GM18505 (cell line): ENCODE data around the gene GRHPR.

ENCODE experiments used
- ATAC-seq: cut with Tn5 transposase; IDR thresholded peaks from one replicate; pipeline ENCODE4 v1.9.1; 2021; ENCODE audit not compliant: unreplicated experiment
- POLR2A ChIP-seq: IDR thresholded peaks from 4 replicates; pipeline ENCODE4 v1.6.1; 2011; ENCODE audit warnings: borderline replicate concordance; ENCODE audit not compliant: insufficient read depth, insufficient read length; ENCODE audit errors: extremely low read depth

GRHPR gene

DNA sequence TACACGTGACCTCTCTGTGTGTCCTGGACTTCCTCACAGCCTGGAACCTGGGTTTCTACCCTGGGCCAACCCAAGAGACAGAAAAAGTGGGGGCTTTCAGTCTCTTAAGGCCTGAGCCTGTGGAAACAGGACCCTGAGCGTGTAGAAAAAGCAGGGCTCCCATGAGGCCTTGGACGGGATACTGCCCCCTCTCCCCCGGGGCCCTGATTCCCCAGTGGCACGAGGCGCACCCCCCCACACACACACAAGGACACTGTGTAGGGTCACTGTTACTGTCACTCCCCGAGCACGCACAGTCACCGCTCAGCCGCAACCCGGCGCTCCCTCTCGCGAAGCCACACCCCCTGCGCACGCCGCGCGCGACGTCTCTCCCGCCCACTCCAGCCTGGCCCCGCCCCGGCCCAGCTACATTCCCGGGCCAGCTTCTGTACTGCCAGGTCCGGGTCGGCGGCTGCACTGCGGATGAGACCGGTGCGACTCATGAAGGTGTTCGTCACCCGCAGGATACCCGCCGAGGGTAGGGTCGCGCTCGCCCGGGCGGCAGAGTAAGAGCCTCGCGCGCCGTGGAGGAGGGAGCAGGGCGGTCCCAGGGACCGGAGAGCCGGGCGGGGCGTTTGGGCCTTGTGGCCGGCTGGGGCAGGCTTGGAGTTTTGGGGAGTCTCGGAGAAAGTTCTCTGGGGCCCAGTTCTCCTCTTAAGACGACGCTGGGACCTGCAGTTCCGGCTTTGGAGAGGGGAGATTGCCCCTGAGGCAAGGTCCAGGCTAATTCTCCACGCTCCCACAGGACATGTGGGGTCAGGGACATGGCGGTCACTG, at the start of gene GRHPR:
GRHPR (plus strand) TSS at position 408 of the 816 bp plus-strand sequence; CDS start at position 463, 55 bp downstream.
- peak; percentile 78 for TF ChIP-seq POLR2A
- peak; percentile 95 for ATAC-seq

DNA sequence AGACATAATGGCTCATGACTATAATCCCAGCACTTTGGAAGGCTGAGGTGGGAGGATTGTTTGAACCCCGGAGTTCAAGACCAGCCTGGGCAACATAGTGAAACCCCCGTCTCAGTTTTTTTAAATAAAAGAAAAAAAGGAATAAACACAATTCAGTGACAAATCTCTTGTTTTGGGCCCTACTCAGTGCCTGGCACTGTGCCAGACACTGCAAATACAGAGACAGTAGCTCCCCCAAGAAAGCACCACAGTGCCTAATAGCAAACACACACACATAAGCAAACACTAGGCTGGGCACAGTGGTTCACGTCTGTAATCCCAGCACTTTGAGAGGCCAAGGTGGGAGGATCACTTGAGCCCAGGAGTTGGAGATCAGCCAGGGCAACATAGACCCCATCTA, 49.7 kb upstream of the GRHPR start:
- ATAC-seq, result no peak
- no peak for TF ChIP-seq POLR2A

DNA sequence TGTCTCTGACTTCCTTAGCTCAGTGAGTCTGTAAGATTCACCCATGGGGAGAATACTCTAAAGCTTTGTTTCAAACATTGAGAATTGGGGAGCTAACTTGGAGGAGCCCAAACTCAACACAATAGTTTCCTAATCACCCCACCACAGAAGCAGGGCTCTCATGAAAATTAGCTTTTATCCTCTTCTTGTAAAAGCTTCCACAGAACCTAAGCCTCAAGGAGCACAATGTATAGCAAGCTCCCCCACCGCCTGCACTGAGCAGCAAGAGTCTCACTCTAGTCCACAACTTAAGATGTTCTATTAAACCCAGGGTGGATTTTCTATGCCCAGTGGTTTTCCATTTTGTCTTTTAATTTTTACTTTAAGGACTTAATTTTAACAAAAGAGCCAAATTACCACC, 48.9 kb upstream of the GRHPR start:
- ATAC-seq, result no peak
- TF ChIP-seq POLR2A, result no peak

DNA sequence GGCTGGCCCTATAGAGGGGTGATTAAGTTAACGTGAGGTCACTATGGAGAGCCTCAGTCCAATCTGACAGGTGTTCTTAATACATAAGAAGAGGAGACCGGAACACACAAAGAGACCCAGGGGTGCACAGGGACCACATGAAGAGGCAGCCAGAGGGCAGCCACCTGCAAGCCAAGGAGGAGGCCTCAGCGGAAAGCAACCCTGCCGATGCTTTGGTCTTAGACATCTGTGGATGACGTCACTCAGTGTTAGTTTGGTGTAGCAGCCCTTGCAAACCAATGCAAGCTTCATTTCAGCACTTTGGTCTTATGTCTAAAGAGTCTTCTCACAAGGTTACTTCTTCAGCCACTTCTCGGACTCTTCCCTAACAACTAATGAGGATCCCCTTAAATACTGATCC, 47.6 kb upstream of the GRHPR start:
- ATAC-seq, result peak; percentile 48
- peak; percentile 53 for TF ChIP-seq POLR2A

DNA sequence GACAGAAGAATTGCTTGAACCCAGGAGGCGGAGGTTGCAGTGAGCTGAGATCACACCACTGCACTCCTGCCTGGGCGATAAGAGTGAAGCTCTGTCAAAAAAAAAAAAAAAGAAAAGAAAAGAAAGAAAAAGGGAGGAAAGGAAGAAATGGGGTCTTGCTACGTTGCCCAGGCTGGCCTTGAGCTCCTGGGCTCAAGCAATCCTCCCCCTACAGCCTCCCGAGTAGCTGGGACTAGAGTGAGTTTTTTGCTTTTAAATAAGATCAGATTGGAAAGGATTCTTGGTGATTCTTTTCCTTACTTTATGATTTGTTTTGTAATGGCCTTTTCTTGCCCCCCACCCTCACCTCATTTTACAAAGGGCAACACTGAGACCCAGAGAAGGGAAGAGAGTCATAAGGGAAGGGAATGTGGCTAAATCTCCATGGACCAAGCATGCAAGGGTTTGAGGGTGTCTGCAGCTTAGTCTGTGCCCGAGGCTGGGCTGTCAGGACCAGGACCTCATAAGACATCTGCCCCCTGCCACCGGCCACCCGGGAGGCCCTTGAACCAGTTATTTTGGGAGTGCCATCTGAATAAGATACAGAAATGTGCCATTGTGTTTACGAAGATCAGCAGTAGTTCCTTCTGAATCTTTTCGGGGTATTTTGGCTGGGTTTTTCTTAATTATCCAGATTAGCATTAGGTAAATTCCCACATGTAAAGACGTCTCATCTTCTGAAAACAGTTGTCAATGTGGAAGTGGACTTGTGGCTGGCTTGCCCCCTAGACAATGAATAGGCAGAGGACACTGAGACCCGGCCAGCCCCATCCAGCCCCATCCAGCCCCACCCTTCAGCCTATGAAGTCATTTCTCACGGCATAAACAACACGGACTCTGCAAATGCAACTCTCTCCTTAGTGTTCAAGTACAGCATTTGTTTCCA, 44.5 kb upstream of the GRHPR start:
- no peak for ATAC-seq
- peak; percentile 47 for TF ChIP-seq POLR2A

DNA sequence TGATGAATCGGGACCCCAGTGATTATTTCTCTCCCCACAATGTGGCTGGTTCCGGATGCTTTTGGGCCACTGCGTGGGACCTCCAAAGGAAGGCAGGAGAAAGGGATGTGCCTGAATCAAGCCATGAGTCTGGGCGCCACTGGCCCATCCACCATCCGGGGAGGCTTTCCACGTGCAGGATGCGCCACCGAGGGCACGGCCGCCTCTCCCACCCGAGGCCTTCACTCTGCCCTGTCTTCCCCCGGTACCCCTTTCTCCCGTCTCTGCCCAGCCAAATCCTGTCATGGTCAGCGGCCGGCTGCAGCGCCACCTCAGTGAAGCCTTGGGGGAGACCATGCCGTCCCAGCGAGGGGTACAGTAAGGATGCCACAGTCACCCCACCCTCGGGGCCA, 43.9 kb upstream of the GRHPR start:
- no peak for ATAC-seq
- peak; percentile 52 for TF ChIP-seq POLR2A

GRCh38 chr9:37379835-37380234, 42.7 kb upstream of the GRHPR start:
- TF ChIP-seq POLR2A, result no peak
- no peak for ATAC-seq

DNA sequence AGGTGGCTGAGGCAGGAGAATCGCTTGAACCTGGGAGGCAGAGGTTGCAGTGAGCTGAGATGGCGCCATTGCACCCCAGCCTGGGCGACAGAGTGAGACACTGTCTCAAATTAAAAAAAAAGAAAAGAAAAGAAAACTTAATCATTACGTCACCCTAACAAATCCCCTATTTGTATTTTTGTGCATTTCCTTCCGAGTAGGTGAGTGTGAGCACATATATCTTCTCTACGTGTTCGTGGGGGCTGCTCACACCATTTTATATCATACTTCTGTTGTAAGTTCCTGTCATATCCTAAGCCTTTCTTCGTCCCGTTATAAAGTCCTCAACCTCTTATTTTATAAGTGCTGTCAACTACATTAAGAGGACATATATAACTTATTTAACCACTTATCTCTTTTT, 41.9 kb upstream of the GRHPR start:
- ATAC-seq, result no peak
- TF ChIP-seq POLR2A, result no peak

DNA sequence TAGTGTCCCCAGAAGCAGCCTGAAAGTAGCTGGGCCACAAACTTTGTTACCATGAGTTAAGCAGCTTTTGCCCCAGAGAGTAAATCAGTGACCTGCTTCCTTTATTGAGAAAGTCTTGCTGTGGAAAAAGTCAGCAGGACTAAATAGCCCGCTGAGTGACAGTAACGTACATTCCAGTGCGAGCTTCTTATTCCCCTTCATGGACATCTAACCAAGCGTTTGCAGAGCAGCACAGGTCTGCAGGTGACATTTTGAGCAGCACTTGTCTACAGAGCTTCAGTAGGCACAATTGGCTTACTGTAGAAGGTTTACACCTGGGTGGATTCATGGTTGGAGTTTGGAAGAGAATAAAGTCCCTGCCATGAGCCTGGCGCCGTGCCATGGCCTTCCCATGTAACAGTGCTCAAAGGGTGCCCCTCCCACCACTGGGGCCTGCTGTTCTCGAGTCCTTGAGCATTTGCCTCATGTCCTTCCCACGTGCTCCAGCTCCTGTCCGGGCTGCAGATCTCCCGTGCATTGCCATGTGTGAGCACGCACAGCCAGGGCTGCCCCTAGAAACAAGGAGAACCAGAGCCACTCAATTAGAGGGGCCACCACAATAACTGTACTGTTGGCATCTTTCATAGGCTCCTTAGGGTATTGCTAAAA, 41.3 kb upstream of the GRHPR start:
- no peak for ATAC-seq
- no peak for TF ChIP-seq POLR2A

- ATAC-seq, result no peak
- TF ChIP-seq POLR2A, result no peak
These were observed 40.1 kb upstream of the GRHPR start for GRCh38 chr9:37382161-37382981.

GRCh38 chr9:37382982-37383357, 39.5 kb upstream of the GRHPR start:
- no peak for ATAC-seq
- no peak for TF ChIP-seq POLR2A

- peak; percentile 16 for TF ChIP-seq POLR2A
- no peak for ATAC-seq
These were observed 39.1 kb upstream of the GRHPR start for GRCh38 chr9:37383393-37383792.
